WTC11 (cell line): Measurements from ENCODE around the gene VPS35L. TPM values are rescaled to one million over a fixed set of nuclear protein-coding genes. Genes with fewer than 3 reads are reported as not detected.

Source experiments
- ATAC-seq: fragments of 200-7000 bp; cut with Tn5 transposase; 2 replicates; pipeline ENCODE4 v1.10.0; 2021; ENCODE audit warnings: mild to moderate bottlenecking, moderate library complexity
- CTCF ChIA-PET: fragments of 300-600 bp; sonication (Branson Sonifier 250); formaldehyde crosslinking; loops from one replicate; lab custom pipeline; 2021; ENCODE audit warnings: antibody characterized with exemption; lab: Charles Lee
- POLR2A ChIA-PET: fragments of 350-600 bp; sonication (Branson Sonifier 250); formaldehyde crosslinking; loops from one replicate; lab custom pipeline; 2021; ENCODE audit warnings: antibody characterized with exemption; lab: Charles Lee
- DNase-seq: peaks from one replicate; pipeline ENCODE4 v3.0.0; 2021; ENCODE audit warnings: low spot score
- H3K27ac Mint-ChIP-seq: 2 replicates; pipeline ENCODE4 v1.8.0; 2021; ENCODE audit warnings: mixed read lengths
- H3K27me3 Mint-ChIP-seq: 2 replicates; pipeline ENCODE4 v1.8.0; 2021; ENCODE audit warnings: low read depth, mild to moderate bottlenecking, moderate library complexity, mixed read lengths
- H3K36me3 Mint-ChIP-seq: 2 replicates; pipeline ENCODE4 v1.8.0; 2021; ENCODE audit warnings: mixed read lengths
- H3K4me1 Mint-ChIP-seq: 2 replicates; pipeline ENCODE4 v1.8.0; 2022; ENCODE audit warnings: mixed read lengths
- H3K4me3 Mint-ChIP-seq: 2 replicates; pipeline ENCODE4 v1.8.0; 2021; ENCODE audit warnings: mild to moderate bottlenecking, moderate library complexity, mixed read lengths
- H3K9me3 Mint-ChIP-seq: 2 replicates; pipeline ENCODE4 v1.8.0; 2021; ENCODE audit warnings: mixed read lengths
- CDX4 ChIP-seq: fragments of 250-450 bp; sonication (Bioruptor Pico); IDR thresholded peaks from 2 replicates; pipeline ENCODE4 v1.9.0; 2021; ENCODE audit warnings: moderate library complexity, mild to moderate bottlenecking, inconsistent platforms, borderline replicate concordance
- E2F4 ChIP-seq: sonication (generic); formaldehyde crosslinking; IDR thresholded peaks from 2 replicates; pipeline ENCODE4 v1.8.1; 2022; ENCODE audit warnings: low read depth, mild to moderate bottlenecking, moderate library complexity, missing genetic modification reagents, borderline replicate concordance
- ESRRA ChIP-seq: sonication (generic); formaldehyde crosslinking; IDR thresholded peaks from 2 replicates; pipeline ENCODE4 v1.8.1; 2022; ENCODE audit warnings: mild to moderate bottlenecking, missing genetic modification reagents, borderline replicate concordance
- ETV6 ChIP-seq: sonication (generic); formaldehyde crosslinking; IDR thresholded peaks from 2 replicates; pipeline ENCODE4 v1.8.1; 2022; ENCODE audit warnings: mild to moderate bottlenecking, missing genetic modification reagents
- IRF2 ChIP-seq: sonication (generic); formaldehyde crosslinking; IDR thresholded peaks from 2 replicates; pipeline ENCODE4 v1.8.0; 2022; ENCODE audit warnings: low read depth, missing genetic modification reagents, borderline replicate concordance
- PRDM15 ChIP-seq: sonication (generic); formaldehyde crosslinking; IDR thresholded peaks from 2 replicates; pipeline ENCODE4 v1.8.0; 2022; ENCODE audit warnings: missing genetic modification reagents
- PREB ChIP-seq: sonication (generic); formaldehyde crosslinking; IDR thresholded peaks from 2 replicates; pipeline ENCODE4 v1.8.1; 2022; ENCODE audit warnings: mild to moderate bottlenecking, missing genetic modification reagents, moderate library complexity, borderline replicate concordance
- RELA ChIP-seq: sonication (generic); formaldehyde crosslinking; IDR thresholded peaks from 2 replicates; pipeline ENCODE4 v1.8.1; 2022; ENCODE audit warnings: missing genetic modification reagents, mild to moderate bottlenecking, borderline replicate concordance
- TEAD4 ChIP-seq: sonication (generic); formaldehyde crosslinking; IDR thresholded peaks from 2 replicates; pipeline ENCODE4 v1.8.0; 2022; ENCODE audit warnings: mild to moderate bottlenecking, missing genetic modification reagents
- ZNF281 ChIP-seq: sonication (generic); formaldehyde crosslinking; IDR thresholded peaks from 2 replicates; pipeline ENCODE4 v1.8.0; 2023; ENCODE audit warnings: mild to moderate bottlenecking, missing genetic modification reagents
- ZNF396 ChIP-seq: fragments of 250-450 bp; sonication (Bioruptor Pico); IDR thresholded peaks from 2 replicates; pipeline ENCODE4 v1.8.0; 2021; ENCODE audit warnings: mild to moderate bottlenecking, moderate library complexity, borderline replicate concordance
- ZNF512 ChIP-seq: sonication (generic); formaldehyde crosslinking; IDR thresholded peaks from 2 replicates; pipeline ENCODE4 v1.8.1; 2022; ENCODE audit warnings: missing genetic modification reagents, borderline replicate concordance
- total RNA-seq: library from RNA; stranded (reverse); gene quantifications from 3 replicates; pipeline ENCODE4 v1.2.3, GENCODE V29; 2021

VPS35L gene
- total RNA-seq, 1 experiment from 2014 or later: 59.7 TPM

- H3K4me3 Mint-ChIP-seq: no peak overlapping the region
- CTCF ChIA-PET: interaction anchor here (0.9 kb wide), 1 partner anchor 41 kb away, joined by 4 read pairs; no protein-coding TSS in a partner anchor
- peaks cover 34% of the 10 kb centered on the region for H3K36me3 Mint-ChIP-seq
- H3K27ac Mint-ChIP-seq: no peak overlapping the region
- TF ChIP-seq CDX4 (CRISPR knock-in tag) (no peak), PREB (CRISPR knock-in tag) (no peak)
- ATAC-seq (no peak), DNase-seq (no peak)
- H3K4me1 Mint-ChIP-seq: no peaks in the 10 kb centered on the region
- no peaks in the 10 kb centered on the region for H3K9me3 Mint-ChIP-seq
- POLR2A ChIA-PET: no interaction called here
- H3K27me3 Mint-ChIP-seq: no peaks in the 10 kb centered on the region
Observed at GRCh38 chr16:19625039-19625438, 69.5 kb downstream of the VPS35L start.

GRCh38 chr16:19636436-19637267 lies 81.1 kb downstream of the VPS35L start:
- POLR2A ChIA-PET: no interaction called here
- CTCF ChIA-PET: interaction anchor here (1.2 kb wide), 1 partner anchor 53 kb away, joined by 3 read pairs; no protein-coding TSS in a partner anchor
- H3K36me3 Mint-ChIP-seq: peaks cover 46% of the 10 kb centered on the region
- no peak for TF ChIP-seq TEAD4
- TF ChIP-seq, all 79 proteins: peak for 0
- H3K27ac Mint-ChIP-seq: no peak overlapping the region
- H3K4me1 Mint-ChIP-seq: no peaks in the 10 kb centered on the region
- no peak for DNase-seq
- no peak for ATAC-seq
- H3K9me3 Mint-ChIP-seq: no peaks in the 10 kb centered on the region
- no peak overlapping the region for H3K4me3 Mint-ChIP-seq
- H3K27me3 Mint-ChIP-seq: no peaks in the 10 kb centered on the region

- Mint-ChIP-seq H3K27ac (peak overlapping the region; percentile 18; the same call in 1 of the 2 replicates), H3K9me3 (no peaks in the 10 kb centered on the region), H3K36me3 (peaks cover 34% of the 10 kb centered on the region), H3K4me1 (no peaks in the 10 kb centered on the region), H3K27me3 (no peaks in the 10 kb centered on the region), H3K4me3 (no peak overlapping the region)
- ATAC-seq (no peak), DNase-seq (no peak)
- CTCF ChIA-PET: interaction anchor here (2.1 kb wide), 1 partner anchor 56 kb away, joined by 15 read pairs; no protein-coding TSS in a partner anchor
- no peak for TF ChIP-seq RELA (CRISPR knock-in tag)
- POLR2A ChIA-PET: no interaction called here
Observed at GRCh38 chr16:19639986-19640421, 84.5 kb downstream of the VPS35L start.

GRCh38 chr16:19642501-19642900 lies 87.0 kb downstream of the VPS35L start:
- H3K4me3 Mint-ChIP-seq: no peak overlapping the region
- H3K36me3 Mint-ChIP-seq: peaks cover 25% of the 10 kb centered on the region
- ATAC-seq (no peak), DNase-seq (no peak)
- CTCF ChIA-PET: interaction anchor here (2.1 kb wide), 1 partner anchor 59 kb away, joined by 5 read pairs; no protein-coding TSS in a partner anchor
- H3K27ac Mint-ChIP-seq: no peak overlapping the region
- H3K4me1 Mint-ChIP-seq: no peaks in the 10 kb centered on the region
- H3K9me3 Mint-ChIP-seq: no peaks in the 10 kb centered on the region
- POLR2A ChIA-PET: interaction anchor here (0.7 kb wide), 1 partner anchor 26 kb away, joined by 3 read pairs; no protein-coding TSS in a partner anchor
- H3K27me3 Mint-ChIP-seq: no peaks in the 10 kb centered on the region
- TF ChIP-seq ETV6 (CRISPR knock-in tag) (no peak), ESRRA (no peak), ZNF396 (CRISPR knock-in tag) (no peak), ZNF281 (CRISPR knock-in tag) (no peak), E2F4 (CRISPR knock-in tag) (no peak), IRF2 (CRISPR knock-in tag) (no peak), PRDM15 (CRISPR knock-in tag) (no peak), ZNF512 (CRISPR knock-in tag) (no peak)
